GM12878 (cell line): ENCODE data around the gene CFAP97D2. TPM values are rescaled to one million over a fixed set of nuclear protein-coding genes. Genes with fewer than 3 reads are reported as not detected.

ENCODE experiments used
- ATAC-seq: fragments of 200-7000 bp; cut with Tn5 transposase; 3 replicates; pipeline ENCODE4 v1.9.1; 2020; ENCODE audit warnings: mild to moderate bottlenecking, moderate library complexity
- BruUV-seq: library from RNA; stranded (reverse); fragments of 400-500 nt; replicated peaks from 2 replicates; lab custom pipeline; 2021; lab: Mats Ljungman, UMichigan
- CTCF ChIA-PET: fragments of 300-600 bp; sonication (Branson Sonifier 250); formaldehyde crosslinking; extraction: SDS; loops from one replicate; lab custom pipeline; 2021; ENCODE audit warnings: inconsistent platforms; lab: Yijun Ruan, JAX
- POLR2A ChIA-PET: fragments of 350-600 bp; formaldehyde crosslinking; extraction: SDS; loops from one replicate; lab custom pipeline; 2021; ENCODE audit warnings: inconsistent platforms; lab: Charles Lee
- RAD21 ChIA-PET: fragments of 300-600 bp; sonication (Branson Sonifier 250); formaldehyde crosslinking; loops from one replicate; lab custom pipeline; 2023; ENCODE audit warnings: antibody characterized with exemption; ENCODE audit not compliant: unreplicated experiment; lab: Charles Lee
- SMC1A ChIA-PET: fragments of 300-600 bp; sonication (Branson Sonifier 250); formaldehyde crosslinking; loops from one replicate; lab custom pipeline; 2023; ENCODE audit not compliant: unreplicated experiment, uncharacterized antibody; lab: Charles Lee
- DNase-seq: peaks from one replicate; pipeline ENCODE4 v3.0.0-alpha.2; 2011; ENCODE audit warnings: low read depth, low spot score
- FAIRE-seq: peaks from 3 replicates; lab custom pipeline; 2011; peaks lifted over from hg19 to GRCh38; lab: Jason Lieb, UNC
- H2AFZ ChIP-seq: 2 replicates; pipeline ENCODE4 v1.6.0; 2011; ENCODE audit warnings: low read depth, low read length, control low read depth; ENCODE audit not compliant: control insufficient read depth
- H3K27ac ChIP-seq: 2 replicates; pipeline ENCODE4 v1.5.1; 2011; ENCODE audit warnings: control low read depth; ENCODE audit not compliant: control insufficient read depth, insufficient read depth
- H3K27me3 ChIP-seq, 2 experiments: replicated peaks in 1 of 2; 2 replicates each; pipeline versions ENCODE4 v1.6.0 to v1.6.1; 2011; ENCODE audit warnings: low read length in 1 of 2; ENCODE audit not compliant: control insufficient read depth in 2 of 2, insufficient read depth in 2 of 2
- H3K36me3 ChIP-seq, 2 experiments: 2 replicates each; pipeline ENCODE4 v1.5.1; 2011; ENCODE audit warnings: low read length in 1 of 2; ENCODE audit not compliant: control insufficient read depth in 2 of 2, insufficient read depth in 2 of 2
- H3K4me1 ChIP-seq: 2 replicates; pipeline ENCODE4 v1.6.1; 2011; ENCODE audit warnings: mild to moderate bottlenecking, low read length, moderate library complexity, mixed read lengths; ENCODE audit not compliant: control insufficient read depth, insufficient read depth
- H3K4me2 ChIP-seq: 2 replicates; pipeline ENCODE4 v1.6.0; 2011; ENCODE audit warnings: control low read depth; ENCODE audit not compliant: control insufficient read depth, insufficient read depth
- H3K4me3 ChIP-seq: fragments of 200-600 bp; sonication (generic); 2 replicates; pipeline ENCODE4 v1.5.1; 2016
- H3K79me2 ChIP-seq: 2 replicates; pipeline ENCODE4 v1.6.0; 2011; ENCODE audit warnings: low read length; ENCODE audit not compliant: control insufficient read depth, insufficient read depth
- H3K9ac ChIP-seq: 2 replicates; pipeline ENCODE4 v1.8.0; 2011; ENCODE audit warnings: low read length, control low read depth, mixed read lengths; ENCODE audit not compliant: control insufficient read depth, insufficient read depth
- H3K9me3 ChIP-seq: replicated peaks from 3 replicates; pipeline ENCODE4 v1.5.1; 2011; ENCODE audit warnings: mild to moderate bottlenecking, low read length; ENCODE audit not compliant: control insufficient read depth, insufficient read depth
- H4K20me1 ChIP-seq: 2 replicates; pipeline ENCODE4 v1.6.0; 2011; ENCODE audit not compliant: control insufficient read depth, insufficient read depth
- BCL3 ChIP-seq: IDR thresholded peaks from 2 replicates; pipeline ENCODE4 v1.6.1; 2011; ENCODE audit warnings: borderline replicate concordance, low read depth, mild to moderate bottlenecking, moderate library complexity, low read length; ENCODE audit not compliant: insufficient read depth, poor library complexity, severe bottlenecking
- CBFB ChIP-seq: IDR thresholded peaks from 2 replicates; pipeline ENCODE4 v1.6.1; 2016; ENCODE audit warnings: antibody characterized with exemption, low read depth
- EP300 ChIP-seq, 2 experiments: fragments of 150-350 bp in 1 of 2; IDR thresholded peaks; 2 replicates each; pipeline ENCODE4 v1.6.1; 2011 to 2012; ENCODE audit warnings: low read depth in 2 of 2, low read length in 2 of 2, borderline replicate concordance in 1 of 2, improper control_type of control experiment in 1 of 2, inconsistent platforms in 1 of 2; ENCODE audit not compliant: control insufficient read depth in 1 of 2
- FOXK2 ChIP-seq: fragments of 450-650 bp; IDR thresholded peaks from 2 replicates; pipeline ENCODE4 v1.6.1; 2017; ENCODE audit warnings: mild to moderate bottlenecking, moderate library complexity
- JUNB ChIP-seq: IDR thresholded peaks from 2 replicates; pipeline ENCODE4 v1.6.1; 2016; ENCODE audit warnings: antibody characterized with exemption, mild to moderate bottlenecking
- MTA2 ChIP-seq: fragments of 450-650 bp; IDR thresholded peaks from 2 replicates; pipeline ENCODE4 v1.6.1; 2016; ENCODE audit warnings: low read depth, mild to moderate bottlenecking, moderate library complexity
- MTA3 ChIP-seq: IDR thresholded peaks from 2 replicates; pipeline ENCODE4 v1.6.1; 2012; ENCODE audit warnings: low read length, inconsistent platforms, borderline replicate concordance
- MYB ChIP-seq: fragments of 150-350 bp; IDR thresholded peaks from 2 replicates; pipeline ENCODE4 v1.6.1; 2014; ENCODE audit warnings: mild to moderate bottlenecking, low read depth, low read length, borderline replicate concordance
- NFXL1 ChIP-seq: fragments of 450-650 bp; IDR thresholded peaks from 2 replicates; pipeline ENCODE4 v1.6.1; 2017; ENCODE audit warnings: antibody characterized with exemption, mild to moderate bottlenecking, borderline replicate concordance
- NRF1 ChIP-seq: conservative IDR thresholded peaks from 2 replicates; pipeline ENCODE4 v1.6.1; 2011; ENCODE audit warnings: mild to moderate bottlenecking, low read depth, low read length, improper control_type of control experiment
- RAD21 ChIP-seq: IDR thresholded peaks from 2 replicates; pipeline ENCODE4 v1.6.1; 2011; ENCODE audit warnings: mild to moderate bottlenecking, low read depth, low read length, moderate library complexity; ENCODE audit not compliant: insufficient read depth
- SP1 ChIP-seq: IDR thresholded peaks from one replicate; pipeline ENCODE4 v1.6.1; 2011; ENCODE audit warnings: low read depth, low read length
- STAT3 ChIP-seq: IDR thresholded peaks from 2 replicates; pipeline ENCODE4 v1.6.1; 2011; ENCODE audit warnings: low read depth, low read length, improper control_type of control experiment
- SUZ12 ChIP-seq: fragments of 200-600 bp; sonication (generic); IDR thresholded peaks from one replicate; pipeline ENCODE4 v1.6.1; 2018; ENCODE audit warnings: antibody characterized with exemption, mild to moderate bottlenecking; ENCODE audit not compliant: unreplicated experiment
- YY1 ChIP-seq: IDR thresholded peaks from 2 replicates; pipeline ENCODE4 v1.6.1; 2011; ENCODE audit warnings: low read depth, mild to moderate bottlenecking, low read length
- WGBS: methylation state at CpG from one replicate; pipeline ENCODE4 v1.1.6; 2016; ENCODE audit warnings: low lambda C conversion rate; ENCODE audit not compliant: insufficient replicate concordance, insufficient coverage; ENCODE audit errors: missing lambda C conversion rate; 5-methylcytosine and 5-hydroxymethylcytosine counted together
- in situ Hi-C: fragments of 300-500 bp; cut with MboI; formaldehyde crosslinking; loops from 9 replicates; pipeline ENCODE4 v1.14.3; 2018; ENCODE audit warnings: mixed read lengths
- intact Hi-C: fragments of 100-400 bp; cut with micrococcal nuclease; formaldehyde crosslinking; loops from one replicate; pipeline ENCODE4 v1.14.2; 2022; ENCODE audit not compliant: unreplicated experiment
- polyA plus RNA-seq, 11 experiments: library from polyadenylated mRNA; depleted of rRNA in 4 of 11; unstranded in 6 of 11; stranded (reverse) in 5 of 11; fragments of >200 nt; fragmentation: Nextera tagmentation in 4 of 11; fragmentation: Illumina TruSeq in 1 of 11; extraction: Ambion mirVana in 4 of 11; extraction: Trizol in 1 of 11; gene quantifications; 1 replicate in 1 of 11; 2 replicates in 10 of 11; pipeline versions ENCODE4 v1.2.1 to v1.2.3, GENCODE V29; 2011 to 2016; ENCODE audit warnings: inconsistent platforms in 2 of 11, missing spikeins in 2 of 11, low read depth in 1 of 11
- total RNA-seq, 4 experiments: library from RNA; depleted of rRNA in 3 of 4; stranded (reverse); fragments of >200 nt in 3 of 4; fragmentation: Illumina TruSeq in 1 of 4; extraction: Trizol in 1 of 4; gene quantifications; 2 replicates each; pipeline versions ENCODE4 v1.2.1 to v1.2.3, GENCODE V29; 2013 to 2021

CFAP97D2 gene
- total and polyA plus RNA-seq, 10 of the 15 experiments (the other 5 are each of a cell fraction or from before 2014, with no cell fraction given): not detected

- TF ChIP-seq RAD21 (no peak), EP300 (IDR thresholded peaks at IDR 0.05; ENCODE audit: borderline replicate concordance in 1 of 2, control insufficient read depth in 1 of 2, low read depth in 2 of 2, low read length in 2 of 2) (no peak), CBFB (no peak), NRF1 (no peak), FOXK2 (no peak), SUZ12 (no peak), MTA2 (no peak), STAT3 (no peak), MTA3 (no peak), NFXL1 (no peak), SP1 (no peak), BCL3 (no peak), YY1 (no peak), MYB (no peak), JUNB (no peak)
- no peak for ATAC-seq
- WGBS: 56% methylated on average over 14 of the region's 14 CpGs
- Histone ChIP-seq H4K20me1 (no peaks in the 10 kb centered on the region), H3K4me3 (no peak overlapping the region), H3K36me3 (no peaks in the 10 kb centered on the region), H3K79me2 (no peaks in the 10 kb centered on the region), H3K4me1 (peaks cover 10% of the 10 kb centered on the region), H3K27ac (no peak overlapping the region), H3K9ac (no peak overlapping the region), H3K9me3 (peaks cover 5% of the 10 kb centered on the region; the same call in 1 of the 3 replicates), H2AFZ (no peak overlapping the region), H3K27me3 (peaks cover 0 to 7% of the 10 kb centered on the region in 2 experiments; a peak in 2 of 4 replicates), H3K4me2 (no peak overlapping the region)
- intact Hi-C loops: no loop called here
- ChIA-PET RAD21 (no interaction called here), POLR2A (no interaction called here), SMC1A (no interaction called here), CTCF (no interaction called here)
- in situ Hi-C loops: no loop called here
- FAIRE-seq: no peak
- no peak for DNase-seq
- no TSS peak for BruUV-seq
Observed at GRCh38 chr13:114164053-114164452, 15.0 kb upstream of the CFAP97D2 start.
